NOMO-1 treated with DMSO at 0.1 percent for 48 hours (cell line): ENCODE data around the gene SHCBP1L.

Experiments used
- DNase-seq: peaks from one replicate; lab custom pipeline; 2025; ENCODE audit not compliant: unreplicated experiment; lab: John Stamatoyannopoulos, UW

Gene SHCBP1L

GRCh38 chr1:182952677-182953444 is at the start of gene SHCBP1L:
Gene SHCBP1L (minus strand): TSS chr1:182953166. CDS start chr1:182953133, 33 bp downstream.
- no peak for DNase-seq

- DNase-seq = no peak
Measured at GRCh38 chr1:183002267-183002666, 49.3 kb upstream of the SHCBP1L start.

- no peak for DNase-seq
Measured at GRCh38 chr1:183000167-183000962, 47.4 kb upstream of the SHCBP1L start.

GRCh38 chr1:182998482-182998881 is 45.5 kb upstream of the SHCBP1L start:
- no peak for DNase-seq

GRCh38 chr1:182996816-182997215 is 43.9 kb upstream of the SHCBP1L start:
- DNase-seq = no peak

GRCh38 chr1:182995894-182996293 is 42.9 kb upstream of the SHCBP1L start:
- peak; percentile 73 for DNase-seq

- no peak for DNase-seq
Measured at GRCh38 chr1:182993746-182994145, 40.8 kb upstream of the SHCBP1L start.

- no peak for DNase-seq
Measured at GRCh38 chr1:182990413-182991144, 37.6 kb upstream of the SHCBP1L start.

- no peak for DNase-seq
Measured at GRCh38 chr1:182985876-182986275, 32.9 kb upstream of the SHCBP1L start.

- DNase-seq = no peak
Measured at GRCh38 chr1:182984621-182985020, 31.7 kb upstream of the SHCBP1L start.

GRCh38 chr1:182984138-182984537 is 31.2 kb upstream of the SHCBP1L start:
- no peak for DNase-seq

GRCh38 chr1:182978151-182978853 is 25.3 kb upstream of the SHCBP1L start:
- DNase-seq = no peak

GRCh38 chr1:182977480-182977879 is 24.5 kb upstream of the SHCBP1L start:
- no peak for DNase-seq

- no peak for DNase-seq
Measured at GRCh38 chr1:182974506-182975191, 21.7 kb upstream of the SHCBP1L start.

GRCh38 chr1:182972829-182973228 is 19.9 kb upstream of the SHCBP1L start:
- DNase-seq = no peak

- no peak for DNase-seq
Measured at GRCh38 chr1:182972231-182972630, 19.3 kb upstream of the SHCBP1L start.

GRCh38 chr1:182971219-182971618 is 18.3 kb upstream of the SHCBP1L start:
- DNase-seq = no peak

GRCh38 chr1:182968836-182969734 is 16.1 kb upstream of the SHCBP1L start:
- DNase-seq = no peak

GRCh38 chr1:182968151-182968741 is 15.3 kb upstream of the SHCBP1L start:
- DNase-seq = no peak
